Peyer's patch (tissue), 4 donors: Measurements from ENCODE around the gene PLCH1. TPM values are rescaled to one million over a fixed set of nuclear protein-coding genes. Genes with fewer than 3 reads are reported as not detected.

Experiments
- DNase-seq, 3 donors: peaks; one replicate each; pipeline ENCODE4 v3.0.0-alpha.2; 2017 to 2019
- H3K27ac ChIP-seq, 4 donors: fragments of 200-600 bp; sonication (generic); one replicate each; pipeline ENCODE4 v1.5.1; 2016 to 2019
- H3K27me3 ChIP-seq, 2 donors: fragments of 200-600 bp; sonication (generic); one replicate each; pipeline ENCODE4 v1.5.1; 2019
- H3K36me3 ChIP-seq, 3 donors: fragments of 200-600 bp; sonication (generic); one replicate each; pipeline ENCODE4 v1.5.1; 2016 to 2019
- H3K4me1 ChIP-seq, 4 donors: fragments of 200-600 bp; sonication (generic); one replicate each; pipeline ENCODE4 v1.5.1; 2016 to 2019
- H3K4me3 ChIP-seq, 4 donors: fragments of 200-600 bp; sonication (generic); 1 replicate in 3 of 4; 2 replicates in 1 of 4; pipeline ENCODE4 v1.5.1; 2016 to 2019; ENCODE audit warnings: mild to moderate bottlenecking in 1 of 4
- H3K9me3 ChIP-seq, 4 donors: fragments of 200-600 bp; sonication (generic); one replicate each; pipeline ENCODE4 v1.5.1; 2016 to 2019; ENCODE audit warnings: mild to moderate bottlenecking in 1 of 4
- POLR2A ChIP-seq, 2 donors: fragments of 450-650 bp; IDR thresholded peaks; one replicate each; pipeline ENCODE4 v1.5.1; 2017; ENCODE audit warnings: antibody characterized with exemption in 2 of 2, mild to moderate bottlenecking in 2 of 2, moderate library complexity in 2 of 2
- total RNA-seq, 4 donors: library from RNA; depleted of rRNA; stranded (reverse); fragments of >200 nt; gene quantifications; one replicate each; pipeline ENCODE4 v1.1.0, GENCODE V29; 2016
- TF ChIP-seq, protein P1 (sequence below), 6 experiments: fragments of 450-650 bp in 4 of 6; fragments of 200-600 bp in 2 of 6; sonication (generic) in 1 of 6; IDR thresholded peaks; one replicate each; pipeline ENCODE4 v1.5.1; 2017 to 2019; ENCODE audit warnings: antibody characterized with exemption in 6 of 6, mild to moderate bottlenecking in 3 of 6, moderate library complexity in 1 of 6

Gene PLCH1
- total RNA-seq, 4 donors from 2014 or later = 8.3 to 19.1 (median 12.7) TPM

DNA sequence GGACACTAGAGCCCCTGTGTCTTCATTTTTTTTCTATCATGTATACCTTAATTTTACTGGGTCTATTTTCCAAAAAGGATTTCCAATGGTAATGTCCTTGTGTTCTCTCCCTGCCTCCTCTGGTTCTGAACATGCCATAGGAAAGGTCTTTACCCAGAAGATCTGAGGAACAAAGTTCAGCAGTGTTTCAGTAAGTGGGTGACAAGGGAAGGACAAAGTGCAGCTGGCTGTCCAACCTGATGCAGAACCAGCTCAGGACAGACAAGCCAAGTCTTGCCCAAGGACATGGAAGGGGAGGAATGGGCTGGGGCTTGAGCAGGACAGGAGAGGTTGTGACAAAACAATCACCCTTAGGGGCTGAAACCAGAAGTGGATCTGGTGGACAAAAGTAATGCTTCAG lies 390.2 kb downstream of the PLCH1 start:
- H3K4me3 ChIP-seq = no peak overlapping the region
- H3K4me1 ChIP-seq = no peaks in the 10 kb centered on the region
- TF ChIP-seq, protein P1, sequence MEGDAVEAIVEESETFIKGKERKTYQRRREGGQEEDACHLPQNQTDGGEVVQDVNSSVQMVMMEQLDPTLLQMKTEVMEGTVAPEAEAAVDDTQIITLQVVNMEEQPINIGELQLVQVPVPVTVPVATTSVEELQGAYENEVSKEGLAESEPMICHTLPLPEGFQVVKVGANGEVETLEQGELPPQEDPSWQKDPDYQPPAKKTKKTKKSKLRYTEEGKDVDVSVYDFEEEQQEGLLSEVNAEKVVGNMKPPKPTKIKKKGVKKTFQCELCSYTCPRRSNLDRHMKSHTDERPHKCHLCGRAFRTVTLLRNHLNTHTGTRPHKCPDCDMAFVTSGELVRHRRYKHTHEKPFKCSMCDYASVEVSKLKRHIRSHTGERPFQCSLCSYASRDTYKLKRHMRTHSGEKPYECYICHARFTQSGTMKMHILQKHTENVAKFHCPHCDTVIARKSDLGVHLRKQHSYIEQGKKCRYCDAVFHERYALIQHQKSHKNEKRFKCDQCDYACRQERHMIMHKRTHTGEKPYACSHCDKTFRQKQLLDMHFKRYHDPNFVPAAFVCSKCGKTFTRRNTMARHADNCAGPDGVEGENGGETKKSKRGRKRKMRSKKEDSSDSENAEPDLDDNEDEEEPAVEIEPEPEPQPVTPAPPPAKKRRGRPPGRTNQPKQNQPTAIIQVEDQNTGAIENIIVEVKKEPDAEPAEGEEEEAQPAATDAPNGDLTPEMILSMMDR (IDR thresholded peaks at IDR 0.05) = no peak
- TF ChIP-seq POLR2A (IDR thresholded peaks at IDR 0.05) = no peak
- no peaks in the 10 kb centered on the region for H3K27me3 ChIP-seq
- no peak overlapping the region for H3K27ac ChIP-seq
- no peaks in the 10 kb centered on the region for H3K9me3 ChIP-seq
- H3K36me3 ChIP-seq = no peaks in the 10 kb centered on the region
- no peak for DNase-seq

GRCh38 chr3:155352900-155353490 lies 391.9 kb downstream of the PLCH1 start:
- no peak for DNase-seq
- no peak overlapping the region for H3K4me3 ChIP-seq
- H3K9me3 ChIP-seq = no peaks in the 10 kb centered on the region
- no peaks in the 10 kb centered on the region for H3K4me1 ChIP-seq
- no peaks in the 10 kb centered on the region for H3K27me3 ChIP-seq
- H3K36me3 ChIP-seq = no peaks in the 10 kb centered on the region
- TF ChIP-seq POLR2A (IDR thresholded peaks at IDR 0.05) = no peak
- TF ChIP-seq, protein P1 (IDR thresholded peaks at IDR 0.05) = peak in 4 of 6 experiments; percentile 32 to 50 (median 49)
- H3K27ac ChIP-seq = no peak overlapping the region

DNA sequence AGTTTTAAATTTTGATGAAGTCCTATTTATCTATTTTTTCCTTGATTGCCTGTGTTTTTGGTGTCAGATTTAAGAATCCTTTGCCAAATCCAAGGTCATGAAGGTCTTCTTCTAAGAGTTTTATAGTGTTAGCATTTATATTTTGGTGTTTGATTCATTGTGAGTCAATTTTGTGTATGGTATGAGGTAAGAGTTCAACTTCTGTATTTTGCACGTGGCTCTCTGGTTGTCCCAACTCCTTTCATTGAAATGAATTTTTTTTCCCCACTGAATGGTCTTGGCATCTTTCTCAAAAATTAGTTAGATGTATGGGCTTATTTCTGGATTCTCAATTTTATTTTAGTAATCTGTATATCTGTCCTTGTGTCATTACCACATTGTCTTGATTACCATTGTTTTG lies 394.3 kb downstream of the PLCH1 start:
- H3K4me1 ChIP-seq = no peaks in the 10 kb centered on the region
- no peak overlapping the region for H3K4me3 ChIP-seq
- no peak overlapping the region for H3K27ac ChIP-seq
- no peak for TF ChIP-seq POLR2A (IDR thresholded peaks at IDR 0.05)
- TF ChIP-seq, protein P1 (IDR thresholded peaks at IDR 0.05) = no peak
- H3K27me3 ChIP-seq = no peaks in the 10 kb centered on the region
- H3K36me3 ChIP-seq = no peaks in the 10 kb centered on the region
- no peaks in the 10 kb centered on the region for H3K9me3 ChIP-seq
- DNase-seq = no peak

GRCh38 chr3:155347901-155348300 lies 397.0 kb downstream of the PLCH1 start:
- no peaks in the 10 kb centered on the region for H3K36me3 ChIP-seq
- no peak overlapping the region for H3K4me3 ChIP-seq
- H3K27ac ChIP-seq = no peak overlapping the region
- TF ChIP-seq POLR2A (IDR thresholded peaks at IDR 0.05) = no peak
- no peaks in the 10 kb centered on the region for H3K9me3 ChIP-seq
- H3K4me1 ChIP-seq = no peaks in the 10 kb centered on the region
- H3K27me3 ChIP-seq = no peaks in the 10 kb centered on the region
- no peak for DNase-seq

DNA sequence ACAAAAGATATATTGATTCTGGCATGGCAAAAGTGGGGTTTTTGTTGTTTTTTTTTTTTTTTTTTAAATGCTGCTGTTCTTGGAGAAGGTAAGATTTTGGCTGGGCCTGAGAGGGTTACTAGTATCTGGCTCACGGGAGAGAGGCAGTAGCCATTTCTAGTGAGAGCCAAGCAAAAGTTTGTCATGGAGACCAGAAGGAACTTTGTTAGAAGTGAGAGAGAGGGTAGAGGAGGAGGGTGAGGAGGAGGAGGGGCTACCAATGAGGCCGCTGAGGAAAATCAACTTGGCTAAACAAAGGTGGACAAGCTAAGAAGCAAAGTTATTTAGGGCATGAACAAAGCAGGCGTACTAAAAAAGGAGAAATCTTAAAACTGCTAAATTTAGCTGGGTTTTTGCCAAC lies 402.5 kb downstream of the PLCH1 start:
- Histone ChIP-seq H3K27me3 (no peaks in the 10 kb centered on the region), H3K9me3 (no peaks in the 10 kb centered on the region), H3K27ac (no peak overlapping the region), H3K4me1 (no peaks in the 10 kb centered on the region), H3K36me3 (no peaks in the 10 kb centered on the region), H3K4me3 (no peak overlapping the region)
- no peak for DNase-seq
- no peak for TF ChIP-seq POLR2A (IDR thresholded peaks at IDR 0.05)
- TF ChIP-seq, protein P1 (IDR thresholded peaks at IDR 0.05) = no peak

GRCh38 chr3:155339052-155339451 lies 405.8 kb downstream of the PLCH1 start:
- no peak for TF ChIP-seq POLR2A (IDR thresholded peaks at IDR 0.05)
- TF ChIP-seq, protein P1 (IDR thresholded peaks at IDR 0.05) = no peak
- Histone ChIP-seq H3K4me1 (no peaks in the 10 kb centered on the region), H3K36me3 (no peaks in the 10 kb centered on the region), H3K9me3 (no peaks in the 10 kb centered on the region), H3K4me3 (no peak overlapping the region), H3K27me3 (no peaks in the 10 kb centered on the region), H3K27ac (no peak overlapping the region)
- no peak for DNase-seq
